ENCODE measurements around the gene CDK5RAP3. TPM values are rescaled to one million over a fixed set of nuclear protein-coding genes. Genes with fewer than 3 reads are reported as not detected.
A peak's percentile ranks its signal among the peaks of the same experiment; 100 is the strongest.

Gene CDK5RAP3
- total and polyA plus RNA-seq, 2 donors (not counting 1 experiment from before 2014, with no cell fraction given): 58.1 to 118 TPM

GRCh38 chr17:47942096-47942510, 28.8 kb upstream of the CDK5RAP3 start:
- H3K79me2 ChIP-seq (ENCODE audit: control insufficient read depth, insufficient read depth, low read length): no peaks in the 10 kb centered on the region
- H3K36me3 ChIP-seq (ENCODE audit: control insufficient read depth, insufficient read depth, low read length): peaks cover 4% of the 10 kb centered on the region
- peak overlapping the region; percentile 68 to 88 (median 80) for H3K4me3 ChIP-seq (replicated peaks in 1 of 4; ENCODE audit: control extremely low read depth in 1 of 4, insufficient read depth in 1 of 4, low read depth in 3 of 4, low read length in 4 of 4)
- no peak for DNase-seq (ENCODE audit: low read depth in 2 of 2)
- no peaks in the 10 kb centered on the region for H3K27me3 ChIP-seq (ENCODE audit: control insufficient read depth, insufficient read depth, low read length)
- TF ChIP-seq EZH2 (IDR thresholded peaks at IDR 0.05; ENCODE audit: low read length, missing control alignments): no peak
- no peak for TF ChIP-seq CTCF (conservative IDR thresholded peaks at IDR 0.05 in 1 of 2, IDR thresholded peaks at IDR 0.05 in 1 of 2; ENCODE audit: low read depth in 1 of 2, low read length in 2 of 2)
- H4K20me1 ChIP-seq (ENCODE audit: control insufficient read depth, extremely low read depth, insufficient read depth, low read length): no peaks in the 10 kb centered on the region
- peaks cover 6% of the 10 kb centered on the region for H3K4me1 ChIP-seq (ENCODE audit: control insufficient read depth, extremely low read depth, insufficient read depth, low read length)
- peak overlapping the region; percentile 70 for H3K9ac ChIP-seq (ENCODE audit: insufficient read depth, low read length)
- peak overlapping the region; percentile 89 for H3K4me2 ChIP-seq (ENCODE audit: extremely low read depth, insufficient read depth, low read length)
- H3K9me3 ChIP-seq (ENCODE audit: control insufficient read depth, insufficient read depth, low read depth, low read length): no peaks in the 10 kb centered on the region
- H2AFZ ChIP-seq (ENCODE audit: low read length): peak overlapping the region; percentile 90
- H3K27ac ChIP-seq (ENCODE audit: insufficient read depth, low read length): peak overlapping the region; percentile 56

- H3K9ac ChIP-seq (ENCODE audit: insufficient read depth, low read length): no peak overlapping the region
- H4K20me1 ChIP-seq (ENCODE audit: control insufficient read depth, extremely low read depth, insufficient read depth, low read length): no peaks in the 10 kb centered on the region
- TF ChIP-seq EZH2 (IDR thresholded peaks at IDR 0.05; ENCODE audit: low read length, missing control alignments) (no peak), CTCF (conservative IDR thresholded peaks at IDR 0.05 in 1 of 2, IDR thresholded peaks at IDR 0.05 in 1 of 2; ENCODE audit: low read depth in 1 of 2, low read length in 2 of 2) (no peak)
- peak overlapping the region; percentile 89 for H3K4me2 ChIP-seq (ENCODE audit: extremely low read depth, insufficient read depth, low read length)
- peaks cover 4% of the 10 kb centered on the region for H3K36me3 ChIP-seq (ENCODE audit: control insufficient read depth, insufficient read depth, low read length)
- no peaks in the 10 kb centered on the region for H3K79me2 ChIP-seq (ENCODE audit: control insufficient read depth, insufficient read depth, low read length)
- H3K4me1 ChIP-seq (ENCODE audit: control insufficient read depth, extremely low read depth, insufficient read depth, low read length): peaks cover 7% of the 10 kb centered on the region
- no peaks in the 10 kb centered on the region for H3K9me3 ChIP-seq (ENCODE audit: control insufficient read depth, insufficient read depth, low read depth, low read length)
- DNase-seq (ENCODE audit: low read depth in 2 of 2): no peak
- no peak overlapping the region for H2AFZ ChIP-seq (ENCODE audit: low read length)
- peak overlapping the region; percentile 68 to 88 (median 80) for H3K4me3 ChIP-seq (replicated peaks in 1 of 4; ENCODE audit: control extremely low read depth in 1 of 4, insufficient read depth in 1 of 4, low read depth in 3 of 4, low read length in 4 of 4)
- no peaks in the 10 kb centered on the region for H3K27me3 ChIP-seq (ENCODE audit: control insufficient read depth, insufficient read depth, low read length)
- no peak overlapping the region for H3K27ac ChIP-seq (ENCODE audit: insufficient read depth, low read length)
These were observed 28.3 kb upstream of the CDK5RAP3 start for GRCh38 chr17:47942568-47942967.

GRCh38 chr17:47945080-47945479, 25.8 kb upstream of the CDK5RAP3 start:
- Histone ChIP-seq H2AFZ (ENCODE audit: low read length) (no peak overlapping the region), H3K79me2 (ENCODE audit: control insufficient read depth, insufficient read depth, low read length) (no peaks in the 10 kb centered on the region), H3K27ac (ENCODE audit: insufficient read depth, low read length) (no peak overlapping the region), H3K4me3 (replicated peaks in 1 of 4; ENCODE audit: control extremely low read depth in 1 of 4, insufficient read depth in 1 of 4, low read depth in 3 of 4, low read length in 4 of 4) (no peak overlapping the region), H3K9me3 (ENCODE audit: control insufficient read depth, insufficient read depth, low read depth, low read length) (no peaks in the 10 kb centered on the region), H3K36me3 (ENCODE audit: control insufficient read depth, insufficient read depth, low read length) (peaks cover 4% of the 10 kb centered on the region), H3K27me3 (ENCODE audit: control insufficient read depth, insufficient read depth, low read length) (no peaks in the 10 kb centered on the region), H4K20me1 (ENCODE audit: control insufficient read depth, extremely low read depth, insufficient read depth, low read length) (no peaks in the 10 kb centered on the region), H3K9ac (ENCODE audit: insufficient read depth, low read length) (no peak overlapping the region), H3K4me1 (ENCODE audit: control insufficient read depth, extremely low read depth, insufficient read depth, low read length) (peaks cover 11% of the 10 kb centered on the region), H3K4me2 (ENCODE audit: extremely low read depth, insufficient read depth, low read length) (no peak overlapping the region)
- DNase-seq (ENCODE audit: low read depth in 2 of 2): peak in 1 of 2 donors; percentile 58
- TF ChIP-seq CTCF (conservative IDR thresholded peaks at IDR 0.05 in 1 of 2, IDR thresholded peaks at IDR 0.05 in 1 of 2; ENCODE audit: low read depth in 1 of 2, low read length in 2 of 2): no peak
- TF ChIP-seq EZH2 (IDR thresholded peaks at IDR 0.05; ENCODE audit: low read length, missing control alignments): no peak
